DND-41 (cell line): ENCODE data around the gene OXCT1.

ENCODE experiments used
- CTCF ChIP-seq: IDR thresholded peaks from 2 replicates; pipeline ENCODE4 v1.5.1; 2012; ENCODE audit warnings: borderline replicate concordance, low read length, moderate library complexity, mild to moderate bottlenecking; ENCODE audit not compliant: poor library complexity, severe bottlenecking; ENCODE audit errors: extremely low read depth
- EZH2 ChIP-seq: IDR thresholded peaks from 3 replicates; pipeline ENCODE4 v1.6.1; 2012; ENCODE audit warnings: borderline replicate concordance, low read depth, mild to moderate bottlenecking, moderate library complexity, low read length, inconsistent platforms; ENCODE audit not compliant: severe bottlenecking

GRCh38 chr5:41681840-41682239, 188.4 kb downstream of the OXCT1 start:
- TF ChIP-seq CTCF (no peak), EZH2 (no peak)
